Natural killer cell treated with Interleukin-12 subunit alpha and Interleukin-12 subunit beta and Interleukin-15 and Interleukin-18, amount 100 ng/mL, for 72 hours (primary cell): ENCODE data around the gene PHACTR4. TPM values are rescaled to one million over a fixed set of nuclear protein-coding genes. Genes with fewer than 3 reads are reported as not detected.
A peak's percentile ranks its signal among the peaks of the same experiment; 100 is the strongest.
"Not testable (repeated sequence)": the region's sequence is repeated elsewhere in the genome, so short reads cannot be mapped to it uniquely, and the experiment has no call there.

Source experiments
- ATAC-seq, 2 donors: fragments of 150-1000 bp; cut with Tn5 transposase in 1 of 2; sonication (Bioruptor Pico), chemical (Tn5 transposase) in 1 of 2; 2 replicates each; pipeline ENCODE4 v1.10.0; 2021
- DNase-seq: peaks from one replicate; pipeline ENCODE4 v3.0.0; 2022; ENCODE audit warnings: low spot score
- H3K27ac Mint-ChIP-seq, 2 donors: 1 replicate in 1 of 2; 2 replicates in 1 of 2; pipeline ENCODE4 v1.8.0; 2022; ENCODE audit warnings: mixed read lengths in 2 of 2, mild to moderate bottlenecking in 1 of 2, moderate library complexity in 1 of 2
- H3K27me3 Mint-ChIP-seq, 2 donors: 1 replicate in 1 of 2; 2 replicates in 1 of 2; pipeline ENCODE4 v1.8.0; 2022; ENCODE audit warnings: mixed read lengths in 2 of 2
- H3K36me3 Mint-ChIP-seq: one replicate; pipeline ENCODE4 v1.8.0; 2022; ENCODE audit warnings: mixed read lengths
- H3K4me1 Mint-ChIP-seq, 2 donors: 1 replicate in 1 of 2; 2 replicates in 1 of 2; pipeline ENCODE4 v1.8.0; 2022; ENCODE audit warnings: low read depth in 2 of 2, mixed read lengths in 2 of 2, mild to moderate bottlenecking in 1 of 2
- H3K4me3 Mint-ChIP-seq: one replicate; pipeline ENCODE4 v1.8.0; 2022; ENCODE audit warnings: mixed read lengths
- H3K9me3 Mint-ChIP-seq: 2 replicates; pipeline ENCODE4 v1.8.0; 2022; ENCODE audit warnings: mixed read lengths
- total RNA-seq, 2 donors: library from RNA; stranded (reverse); gene quantifications; one replicate each; pipeline ENCODE4 v1.2.3, GENCODE V29; 2022

Gene PHACTR4
- total RNA-seq, 2 donors from 2014 or later, result 30.2 to 32.7 TPM

GRCh38 chr1:28428012-28428411 is 58.5 kb downstream of the PHACTR4 start:
- H3K4me3 Mint-ChIP-seq, result no peak overlapping the region
- no peak for ATAC-seq
- H3K27me3 Mint-ChIP-seq, result no peaks in the 10 kb centered on the region
- no peaks in the 10 kb centered on the region for H3K9me3 Mint-ChIP-seq
- no peak overlapping the region for H3K27ac Mint-ChIP-seq
- DNase-seq, result no peak
- peaks cover 0 to 2% of the 10 kb centered on the region in 2 donors for H3K4me1 Mint-ChIP-seq
- no peaks in the 10 kb centered on the region for H3K36me3 Mint-ChIP-seq

- no peak overlapping the region for H3K4me3 Mint-ChIP-seq
- H3K9me3 Mint-ChIP-seq, result no peaks in the 10 kb centered on the region
- no peaks in the 10 kb centered on the region for H3K27me3 Mint-ChIP-seq
- DNase-seq, result no peak
- H3K4me1 Mint-ChIP-seq, result peaks cover 0 to 2% of the 10 kb centered on the region in 2 donors
- no peaks in the 10 kb centered on the region for H3K36me3 Mint-ChIP-seq
- no peak for ATAC-seq
- no peak overlapping the region for H3K27ac Mint-ChIP-seq
These were observed 59.5 kb downstream of the PHACTR4 start for GRCh38 chr1:28428990-28429520.

GRCh38 chr1:28436211-28436769 is 66.8 kb downstream of the PHACTR4 start:
- no peaks in the 10 kb centered on the region for H3K9me3 Mint-ChIP-seq
- ATAC-seq (no peak), DNase-seq (no peak)
- no peaks in the 10 kb centered on the region for H3K27me3 Mint-ChIP-seq
- H3K27ac Mint-ChIP-seq, result no peak overlapping the region
- H3K36me3 Mint-ChIP-seq, result no peaks in the 10 kb centered on the region
- peaks cover 10% of the 10 kb centered on the region in 2 donors for H3K4me1 Mint-ChIP-seq
- H3K4me3 Mint-ChIP-seq, result no peak overlapping the region

- Mint-ChIP-seq H3K4me3 (no peak overlapping the region), H3K27me3 (no peaks in the 10 kb centered on the region), H3K36me3 (no peaks in the 10 kb centered on the region), H3K27ac (peak overlapping the region in 1 of 2 donors; percentile 83), H3K4me1 (peaks cover 10% of the 10 kb centered on the region in 2 donors), H3K9me3 (no peaks in the 10 kb centered on the region)
- no peak for ATAC-seq
- DNase-seq, result no peak
These were observed 67.9 kb downstream of the PHACTR4 start for GRCh38 chr1:28437264-28437923.

- DNase-seq (no peak), ATAC-seq (peak in 1 of 2 donors; percentile 55)
- Mint-ChIP-seq H3K4me1 (peaks cover 10% of the 10 kb centered on the region in 2 donors), H3K36me3 (no peaks in the 10 kb centered on the region), H3K9me3 (no peaks in the 10 kb centered on the region), H3K27ac (peak overlapping the region in 1 of 2 donors; percentile 83), H3K27me3 (no peaks in the 10 kb centered on the region), H3K4me3 (no peak overlapping the region)
These were observed 68.6 kb downstream of the PHACTR4 start for GRCh38 chr1:28437924-28438699.

GRCh38 chr1:28439320-28439719 is 69.8 kb downstream of the PHACTR4 start:
- no peak overlapping the region for H3K4me3 Mint-ChIP-seq
- H3K4me1 Mint-ChIP-seq, result peaks cover 10% of the 10 kb centered on the region in 2 donors
- no peaks in the 10 kb centered on the region for H3K9me3 Mint-ChIP-seq
- no peak overlapping the region for H3K27ac Mint-ChIP-seq
- DNase-seq (no peak), ATAC-seq (no peak)
- H3K36me3 Mint-ChIP-seq, result no peaks in the 10 kb centered on the region
- no peaks in the 10 kb centered on the region for H3K27me3 Mint-ChIP-seq

- Mint-ChIP-seq H3K27me3 (no peaks in the 10 kb centered on the region), H3K4me3 (no peak overlapping the region), H3K36me3 (no peaks in the 10 kb centered on the region), H3K27ac (no peak overlapping the region), H3K4me1 (peaks cover 10 to 13% of the 10 kb centered on the region in 2 donors), H3K9me3 (no peaks in the 10 kb centered on the region)
- DNase-seq (no peak), ATAC-seq (no peak)
These were observed 72.1 kb downstream of the PHACTR4 start for GRCh38 chr1:28441674-28442073.

GRCh38 chr1:28443550-28443949 is 74.0 kb downstream of the PHACTR4 start:
- no peaks in the 10 kb centered on the region for H3K27me3 Mint-ChIP-seq

GRCh38 chr1:28447679-28448078 is 78.1 kb downstream of the PHACTR4 start:
- H3K27ac Mint-ChIP-seq, result peak overlapping the region; percentile 20 to 78

More at GRCh38 chr1:28443550-28443949, 74.0 kb downstream of the PHACTR4 start:
- H3K4me1 Mint-ChIP-seq, result peaks cover 6 to 10% of the 10 kb centered on the region in 2 donors
- no peaks in the 10 kb centered on the region for H3K9me3 Mint-ChIP-seq
- H3K27ac Mint-ChIP-seq, result no peak overlapping the region
- DNase-seq, result no peak
- ATAC-seq, result no peak
- no peaks in the 10 kb centered on the region for H3K36me3 Mint-ChIP-seq
- H3K4me3 Mint-ChIP-seq, result no peak overlapping the region

GRCh38 chr1:28448094-28448611 is 78.6 kb downstream of the PHACTR4 start:
- not testable (repeated sequence) for H3K4me3 Mint-ChIP-seq, DNase-seq, H3K9me3 Mint-ChIP-seq, H3K36me3 Mint-ChIP-seq, ATAC-seq, H3K27me3 Mint-ChIP-seq
- H3K27ac Mint-ChIP-seq, result peak overlapping the region; percentile 20 to 78
- H3K4me1 Mint-ChIP-seq, result peaks cover 10 to 11% of the 10 kb centered on the region in 2 donors

More at GRCh38 chr1:28447679-28448078, 78.1 kb downstream of the PHACTR4 start:
- Mint-ChIP-seq H3K36me3 (no peaks in the 10 kb centered on the region), H3K9me3 (no peaks in the 10 kb centered on the region), H3K27me3 (no peaks in the 10 kb centered on the region), H3K4me3 (no peak overlapping the region), H3K4me1 (peaks cover 10% of the 10 kb centered on the region in 2 donors)
- DNase-seq, result no peak
- no peak for ATAC-seq

- no peak overlapping the region for H3K4me3 Mint-ChIP-seq
- ATAC-seq (peak; percentile 62 to 78), DNase-seq (no peak)
- H3K27me3 Mint-ChIP-seq, result no peaks in the 10 kb centered on the region
- H3K36me3 Mint-ChIP-seq, result no peaks in the 10 kb centered on the region
- no peaks in the 10 kb centered on the region for H3K9me3 Mint-ChIP-seq
- peaks cover 10 to 14% of the 10 kb centered on the region in 2 donors for H3K4me1 Mint-ChIP-seq
- H3K27ac Mint-ChIP-seq, result peak overlapping the region; percentile 47 to 66
These were observed 80.4 kb downstream of the PHACTR4 start for GRCh38 chr1:28449904-28450303.

GRCh38 chr1:28450561-28450960 is 81.0 kb downstream of the PHACTR4 start:
- H3K27ac Mint-ChIP-seq, result peak overlapping the region in 1 of 2 donors; percentile 43
- H3K4me1 Mint-ChIP-seq, result peaks cover 13 to 15% of the 10 kb centered on the region in 2 donors
- no peak for ATAC-seq
- no peaks in the 10 kb centered on the region for H3K27me3 Mint-ChIP-seq
- DNase-seq, result no peak
- no peak overlapping the region for H3K4me3 Mint-ChIP-seq
- no peaks in the 10 kb centered on the region for H3K9me3 Mint-ChIP-seq
- no peaks in the 10 kb centered on the region for H3K36me3 Mint-ChIP-seq

GRCh38 chr1:28451011-28451410 is 81.5 kb downstream of the PHACTR4 start:
- H3K27ac Mint-ChIP-seq, result peak overlapping the region in 1 of 2 donors; percentile 43
- no peak for ATAC-seq
- peaks cover 16 to 18% of the 10 kb centered on the region in 2 donors for H3K4me1 Mint-ChIP-seq
- no peak overlapping the region for H3K4me3 Mint-ChIP-seq
- DNase-seq, result no peak
- H3K9me3 Mint-ChIP-seq, result no peaks in the 10 kb centered on the region
- H3K27me3 Mint-ChIP-seq, result no peaks in the 10 kb centered on the region
- H3K36me3 Mint-ChIP-seq, result no peaks in the 10 kb centered on the region
